Measurements from ENCODE around the gene NOXA1.

Gene NOXA1

GRCh38 chr9:137387891-137388560, 35.2 kb upstream of the NOXA1 start:
- DNase-seq (ENCODE audit: low read depth in 2 of 2, low spot score in 1 of 2), result no peak

GRCh38 chr9:137388589-137389427, 34.4 kb upstream of the NOXA1 start:
- DNase-seq (ENCODE audit: low read depth in 2 of 2, low spot score in 1 of 2), result no peak

GRCh38 chr9:137389428-137389746, 33.8 kb upstream of the NOXA1 start:
- no peak for DNase-seq (ENCODE audit: low read depth in 2 of 2, low spot score in 1 of 2)

- no peak for DNase-seq (ENCODE audit: low read depth in 2 of 2, low spot score in 1 of 2)
Measured at GRCh38 chr9:137390553-137391410, 32.4 kb upstream of the NOXA1 start.

GRCh38 chr9:137391411-137391754, 31.8 kb upstream of the NOXA1 start:
- no peak for DNase-seq (ENCODE audit: low read depth in 2 of 2, low spot score in 1 of 2)

GRCh38 chr9:137392232-137393007, 30.8 kb upstream of the NOXA1 start:
- no peak for DNase-seq (ENCODE audit: low read depth in 2 of 2, low spot score in 1 of 2)

GRCh38 chr9:137393176-137394150, 29.7 kb upstream of the NOXA1 start:
- DNase-seq (ENCODE audit: low read depth in 2 of 2, low spot score in 1 of 2), result no peak

- DNase-seq (ENCODE audit: low read depth in 2 of 2, low spot score in 1 of 2), result no peak
Measured at GRCh38 chr9:137394866-137395665, 28.1 kb upstream of the NOXA1 start.

GRCh38 chr9:137395666-137396010, 27.6 kb upstream of the NOXA1 start:
- DNase-seq (ENCODE audit: low read depth in 2 of 2, low spot score in 1 of 2), result no peak

- DNase-seq (ENCODE audit: low read depth in 2 of 2, low spot score in 1 of 2), result no peak
Measured at GRCh38 chr9:137396227-137396626, 27.0 kb upstream of the NOXA1 start.

GRCh38 chr9:137396634-137397367, 26.4 kb upstream of the NOXA1 start:
- no peak for DNase-seq (ENCODE audit: low read depth in 2 of 2, low spot score in 1 of 2)

- DNase-seq (ENCODE audit: low read depth in 2 of 2, low spot score in 1 of 2), result no peak
Measured at GRCh38 chr9:137397675-137398423, 25.3 kb upstream of the NOXA1 start.

GRCh38 chr9:137398561-137399468, 24.4 kb upstream of the NOXA1 start:
- DNase-seq (ENCODE audit: low read depth in 2 of 2, low spot score in 1 of 2), result no peak

- DNase-seq (ENCODE audit: low read depth in 2 of 2, low spot score in 1 of 2), result no peak
Measured at GRCh38 chr9:137402746-137403145, 20.4 kb upstream of the NOXA1 start.

- no peak for DNase-seq (ENCODE audit: low read depth in 2 of 2, low spot score in 1 of 2)
Measured at GRCh38 chr9:137403269-137403668, 19.9 kb upstream of the NOXA1 start.

GRCh38 chr9:137404961-137405567, 18.1 kb upstream of the NOXA1 start:
- no peak for DNase-seq (ENCODE audit: low read depth in 2 of 2, low spot score in 1 of 2)

Data from stimulated activated CD8-positive, alpha-beta memory T cell treated with anti-CD3 and anti-CD28 coated beads, Interleukin-4, amount 100 ng/mL, for 4 hours (primary cell).